ENCODE results near the gene SF3B1.

GRCh38 chr2:197455428-197455827 lies 20.6 kb upstream of the SF3B1 start:
- TF ChIP-seq CTCF (IDR thresholded peaks at IDR 0.05) (no peak), POLR2A (IDR thresholded peaks at IDR 0.05) (no peak), POLR2AphosphoS5 (IDR thresholded peaks at IDR 0.05) (no peak)

Data from prostate gland (tissue), 2 donors.